DMS 273 treated with DMSO at 0.1 percent for 48 hours (cell line): ENCODE measurements around the gene CDHR1.
"Not testable (repeated sequence)": the region's sequence is repeated elsewhere in the genome, so short reads cannot be mapped to it uniquely, and the experiment has no call there.

Source experiments
- DNase-seq: peaks from one replicate; lab custom pipeline; 2025; lab: John Stamatoyannopoulos, UW

Gene CDHR1

DNA sequence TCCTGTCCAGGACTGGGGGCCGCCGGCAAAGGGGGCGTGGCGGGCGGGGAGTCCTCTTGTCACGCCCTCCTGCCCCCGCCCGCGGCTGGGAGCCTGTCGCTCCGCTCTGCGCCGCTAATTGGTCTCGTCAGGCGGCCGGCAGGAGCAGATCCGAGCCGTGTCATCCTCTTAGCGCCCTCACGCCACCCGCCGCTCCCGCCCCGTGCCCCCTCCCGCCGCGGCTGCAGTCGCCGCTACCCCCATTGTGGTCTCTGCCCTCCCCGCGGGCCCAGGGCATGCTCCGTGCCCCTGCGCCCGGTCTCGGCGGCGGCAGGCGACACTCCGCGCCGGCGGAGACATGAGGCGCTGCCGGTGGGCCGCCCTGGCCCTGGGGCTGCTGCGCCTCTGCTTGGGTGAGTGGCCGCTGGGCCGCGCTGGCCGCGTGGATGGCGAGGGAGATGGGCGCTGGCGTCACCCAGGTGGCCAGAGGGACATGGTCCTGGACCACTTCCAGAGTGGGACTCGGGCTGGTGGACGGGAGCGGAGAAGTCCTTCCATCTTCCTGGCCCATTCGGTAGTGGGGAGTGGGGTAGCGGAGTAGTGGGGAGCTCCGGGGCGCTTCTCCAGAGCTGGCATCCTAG, at the start of gene CDHR1:
Gene CDHR1, plus strand, starts transcription at position 114 of the 620 bp plus-strand sequence. Its CDS starts 224 bp downstream, at position 338.
- DNase-seq: no peak

GRCh38 chr10:84147347-84147746, 47.0 kb upstream of the CDHR1 start:
- no peak for DNase-seq

DNA sequence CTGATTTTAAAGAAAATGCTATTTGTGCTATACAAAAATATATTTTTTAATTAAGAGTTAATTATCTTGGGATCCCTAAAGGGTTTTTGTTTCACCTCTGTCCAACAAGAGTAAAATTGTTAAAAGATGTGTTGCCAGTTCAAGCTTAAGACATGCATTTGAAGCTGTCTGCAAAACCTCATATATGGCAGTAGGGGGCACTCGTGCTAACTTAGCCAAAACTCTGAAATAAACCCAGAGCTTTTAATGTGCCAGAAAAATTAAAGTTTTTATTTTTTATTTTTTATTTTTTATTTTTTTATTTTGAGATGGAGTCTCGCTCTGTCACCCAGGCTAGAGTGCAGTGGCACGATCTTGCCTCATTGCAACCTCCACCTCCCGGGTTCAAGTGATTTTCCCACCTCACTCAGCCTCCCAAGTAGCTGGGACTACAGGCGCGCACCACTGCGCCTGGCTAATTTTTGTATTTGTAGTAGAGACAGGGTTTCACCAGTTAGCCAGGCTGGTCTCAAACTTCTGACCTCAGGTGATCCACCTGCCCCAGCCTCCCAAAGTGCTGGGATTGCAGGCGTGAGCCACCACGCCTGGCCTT, 46.2 kb upstream of the CDHR1 start:
- DNase-seq: peak; percentile 2

DNA sequence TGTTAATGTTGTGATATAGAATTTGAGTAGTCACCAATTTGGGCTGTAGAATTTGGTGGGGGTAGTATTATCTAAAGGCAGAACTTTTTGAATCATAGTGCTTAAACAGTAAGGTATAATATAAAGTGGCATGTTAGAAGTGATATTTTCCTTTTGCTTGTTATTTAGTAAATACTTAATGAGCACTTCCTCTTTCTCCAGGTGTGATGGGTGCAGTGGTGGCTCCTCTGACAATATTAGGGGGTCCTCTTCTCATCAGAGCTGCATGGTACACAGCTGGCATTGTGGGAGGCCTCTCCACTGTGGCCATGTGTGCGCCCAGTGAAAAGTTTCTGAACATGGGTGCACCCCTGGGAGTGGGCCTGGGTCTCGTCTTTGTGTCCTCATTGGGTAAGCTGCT, 44.5 kb upstream of the CDHR1 start:
- no peak for DNase-seq

DNA sequence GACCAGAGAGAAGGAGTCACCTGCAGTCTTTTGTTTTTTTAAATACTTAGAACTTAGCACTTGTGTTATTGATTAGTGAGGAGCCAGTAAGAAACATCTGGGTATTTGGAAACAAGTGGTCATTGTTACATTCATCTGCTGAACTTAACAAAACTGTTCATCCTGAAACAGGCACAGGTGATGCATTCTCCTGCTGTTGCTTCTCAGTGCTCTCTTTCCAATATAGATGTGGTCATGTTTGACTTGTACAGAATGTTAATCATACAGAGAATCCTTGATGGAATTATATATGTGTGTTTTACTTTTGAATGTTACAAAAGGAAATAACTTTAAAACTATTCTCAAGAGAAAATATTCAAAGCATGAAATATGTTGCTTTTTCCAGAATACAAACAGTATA, 41.6 kb upstream of the CDHR1 start:
- DNase-seq: no peak

GRCh38 chr10:84155521-84155920, 38.8 kb upstream of the CDHR1 start:
- no peak for DNase-seq

GRCh38 chr10:84156009-84156408, 38.3 kb upstream of the CDHR1 start:
- DNase-seq: no peak

DNA sequence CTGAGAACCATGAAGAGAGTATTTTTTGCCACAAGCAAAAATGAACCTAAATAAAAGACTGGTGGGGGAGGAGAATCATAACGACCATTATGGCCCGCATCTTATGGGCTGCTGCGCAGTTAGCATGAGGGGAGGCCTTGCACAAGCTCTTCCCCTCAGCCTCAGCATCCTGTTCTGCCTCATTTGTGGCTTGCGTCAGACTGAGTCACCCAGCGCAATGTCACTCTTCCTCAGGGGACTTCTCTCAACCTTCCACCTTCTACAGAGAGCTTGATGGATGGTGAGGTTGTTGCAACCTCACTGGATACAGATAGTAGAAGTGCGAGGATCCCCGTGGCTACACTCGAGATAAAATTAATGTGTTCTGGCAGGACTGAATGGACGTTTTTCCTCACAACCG, 37.6 kb upstream of the CDHR1 start:
- DNase-seq: no peak

GRCh38 chr10:84158061-84158460, 36.3 kb upstream of the CDHR1 start:
- DNase-seq: no peak

DNA sequence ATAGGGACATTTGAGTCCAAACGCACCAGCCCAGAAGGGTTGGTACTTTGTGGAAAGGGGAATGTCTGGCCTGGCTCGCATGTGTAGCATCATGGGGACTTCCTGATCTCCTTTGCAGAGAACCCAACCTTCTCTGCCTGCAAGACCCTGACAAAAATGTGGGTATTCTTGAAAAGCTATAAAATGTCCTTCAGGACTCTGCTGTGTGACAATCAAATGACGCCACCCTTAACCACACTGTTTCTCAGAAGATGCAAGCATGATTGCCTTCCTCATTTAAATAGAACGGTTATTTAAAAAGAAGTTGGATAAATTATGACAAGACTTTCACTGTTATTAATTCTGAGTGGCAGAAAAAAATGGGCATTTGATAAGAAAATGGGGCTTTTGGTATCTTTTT, 35.8 kb upstream of the CDHR1 start:
- DNase-seq: no peak

DNA sequence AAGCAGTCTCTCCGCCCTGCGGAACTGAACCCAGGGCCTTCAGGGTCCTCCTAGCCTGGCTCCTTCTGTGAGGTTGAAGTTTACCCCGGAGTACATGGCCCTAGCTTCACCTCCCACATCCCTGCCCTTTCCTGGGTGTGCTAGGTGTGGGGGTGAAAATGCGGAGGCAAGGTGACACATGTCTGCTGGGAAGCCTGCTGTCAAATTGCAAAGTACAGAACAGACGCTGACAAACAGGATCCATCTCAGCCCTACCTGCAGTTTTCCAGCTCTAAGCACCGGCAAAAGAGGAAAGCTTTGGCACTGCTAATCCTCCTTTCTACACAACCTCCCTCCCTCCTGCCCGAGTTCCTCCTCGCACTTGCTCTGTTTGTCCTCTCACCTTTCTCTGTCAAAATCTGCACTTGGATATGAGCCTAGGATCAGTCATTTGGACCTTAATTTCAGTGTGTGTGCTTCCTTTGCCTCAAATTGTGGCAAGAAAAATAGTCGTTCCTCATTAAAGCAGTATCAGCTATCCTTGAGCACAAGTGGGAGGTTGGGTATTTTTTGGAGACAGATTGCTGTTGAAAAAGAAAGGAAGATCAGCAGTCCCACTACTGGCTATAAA, 35.2 kb upstream of the CDHR1 start:
- DNase-seq: no peak

GRCh38 chr10:84160663-84161362, 33.5 kb upstream of the CDHR1 start:
- DNase-seq: no peak

DNA sequence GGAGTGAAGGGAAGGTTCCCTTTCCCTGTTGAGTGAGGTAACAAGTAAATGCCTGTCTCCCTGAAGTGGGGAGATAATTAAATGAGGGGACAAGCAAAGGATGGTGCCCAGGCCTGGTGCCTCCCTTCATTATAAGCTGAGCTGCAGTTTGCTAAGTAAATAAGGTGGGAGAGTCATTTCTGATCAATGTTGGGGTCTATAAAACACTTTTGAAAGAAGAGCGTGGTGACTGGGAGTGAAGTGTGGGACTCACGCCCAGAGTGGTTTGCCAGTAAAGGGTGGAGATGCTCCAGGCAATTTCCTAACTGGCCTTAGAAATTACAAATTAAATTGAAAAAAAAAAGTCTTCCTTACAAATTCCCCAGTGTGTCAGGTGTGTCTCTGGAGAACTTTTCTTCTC, 30.3 kb upstream of the CDHR1 start:
- no peak for DNase-seq

- DNase-seq: no peak
Observed at GRCh38 chr10:84164442-84164841, 29.9 kb upstream of the CDHR1 start.

DNA sequence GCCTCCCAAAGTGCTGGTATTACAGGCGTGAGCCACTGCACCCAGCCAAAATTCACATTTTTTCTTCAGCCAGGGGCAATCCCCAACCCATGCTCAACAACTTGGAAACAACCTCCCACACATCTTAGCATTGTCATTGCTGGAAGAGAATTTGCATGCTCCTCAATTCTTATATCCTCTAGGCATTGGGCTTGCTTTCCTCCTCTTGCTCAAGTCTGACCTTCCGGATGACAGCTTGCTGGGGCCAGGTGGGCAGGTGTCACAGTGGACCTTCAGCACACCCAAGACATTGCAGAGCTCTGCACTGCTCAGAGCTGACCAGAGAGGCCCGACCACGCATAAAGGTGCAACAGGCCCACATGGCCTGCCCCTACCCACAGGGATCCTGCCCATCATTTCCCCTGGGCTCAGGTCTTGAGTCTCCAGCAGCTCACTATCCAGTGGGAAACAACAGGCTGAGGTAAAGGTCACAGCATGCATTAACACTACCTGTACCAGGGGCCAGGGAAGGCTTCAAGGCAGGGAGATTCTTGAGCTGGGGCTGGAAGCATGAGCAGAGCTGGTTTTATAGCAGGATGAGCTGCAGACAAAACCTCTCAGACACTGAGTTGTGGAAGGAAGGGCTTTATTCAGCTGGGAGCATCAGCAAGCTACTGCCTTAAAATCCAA, 27.6 kb upstream of the CDHR1 start:
- no peak for DNase-seq

GRCh38 chr10:84167289-84167653, 27.1 kb upstream of the CDHR1 start:
- not testable (repeated sequence) for DNase-seq

DNA sequence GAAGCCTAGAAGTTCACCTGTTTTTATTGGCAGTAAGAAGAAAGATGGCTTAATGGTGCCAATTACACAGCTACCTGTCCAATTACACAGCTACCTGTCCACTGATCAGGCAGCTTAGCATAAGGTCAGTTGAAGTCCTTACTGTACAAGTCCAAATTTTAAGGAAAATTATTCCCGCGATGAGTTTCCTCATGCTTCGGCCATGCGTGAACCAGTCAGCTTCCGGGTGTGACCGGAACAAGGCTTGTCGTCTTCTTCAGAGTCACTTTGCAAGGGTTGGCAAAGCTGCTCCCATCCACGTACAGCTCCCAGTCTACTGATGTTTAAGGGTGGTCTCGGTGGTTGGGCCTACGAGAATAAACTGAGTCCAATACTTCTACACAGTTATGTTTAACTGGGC, 26.0 kb upstream of the CDHR1 start:
- not testable (repeated sequence) for DNase-seq

DNA sequence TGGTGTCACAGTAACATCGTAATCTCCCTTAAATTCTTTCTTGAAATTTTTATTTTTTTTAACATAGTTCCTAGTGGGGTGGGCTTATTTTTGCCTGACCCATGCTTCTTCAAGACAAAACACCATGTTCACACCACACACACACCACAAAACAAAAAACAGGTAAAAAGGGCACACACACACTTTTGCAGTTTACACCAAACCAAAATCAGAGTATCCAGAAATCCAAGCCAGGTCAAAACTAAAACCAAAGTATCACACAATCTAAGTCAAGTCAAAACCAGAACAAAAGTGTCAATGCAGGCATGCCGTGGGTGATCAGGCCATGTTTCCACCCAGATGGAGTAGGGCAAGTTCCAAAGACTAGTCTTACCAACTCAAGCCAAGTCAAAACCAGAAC, 23.1 kb upstream of the CDHR1 start:
- not testable (repeated sequence) for DNase-seq

DNA sequence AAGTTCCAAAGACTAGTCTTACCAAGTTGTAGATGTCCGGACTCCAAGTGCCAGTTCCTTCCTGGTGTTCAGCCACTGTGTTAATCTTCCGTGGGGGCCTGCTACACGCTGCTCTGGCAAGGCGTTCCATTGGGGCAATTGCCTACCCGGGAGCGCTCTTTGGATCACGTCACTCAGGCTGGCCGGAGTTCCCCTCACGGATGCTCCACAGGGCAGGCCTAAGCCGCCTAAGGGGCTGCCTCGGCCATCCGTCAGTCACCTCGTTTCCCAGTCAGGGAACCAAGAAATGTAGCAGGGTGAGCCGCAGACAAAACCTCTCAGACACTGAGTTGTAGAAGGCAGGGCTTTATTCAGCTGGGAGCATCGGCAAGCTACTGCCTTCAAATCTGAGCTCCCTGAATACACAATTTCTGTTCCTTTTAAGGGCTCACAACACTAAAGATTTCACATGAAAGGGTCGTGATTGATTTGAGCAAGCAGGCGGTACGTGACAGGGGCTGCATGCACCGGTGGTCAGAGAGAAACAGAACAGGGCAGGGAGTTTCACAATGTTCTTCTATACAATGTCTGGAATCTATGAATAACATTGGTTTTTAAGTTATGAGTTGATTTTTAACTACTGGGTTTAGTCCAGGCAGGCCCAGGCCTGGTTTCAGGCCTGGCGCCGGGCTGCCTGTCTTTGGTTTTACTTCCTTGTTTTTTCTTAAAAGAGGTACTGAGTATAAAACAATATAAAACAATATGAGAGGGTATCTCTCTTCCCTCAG, 22.5 kb upstream of the CDHR1 start:
- DNase-seq: not testable (repeated sequence)

- DNase-seq: no peak
Observed at GRCh38 chr10:84172467-84173356, 21.6 kb upstream of the CDHR1 start.

DNA sequence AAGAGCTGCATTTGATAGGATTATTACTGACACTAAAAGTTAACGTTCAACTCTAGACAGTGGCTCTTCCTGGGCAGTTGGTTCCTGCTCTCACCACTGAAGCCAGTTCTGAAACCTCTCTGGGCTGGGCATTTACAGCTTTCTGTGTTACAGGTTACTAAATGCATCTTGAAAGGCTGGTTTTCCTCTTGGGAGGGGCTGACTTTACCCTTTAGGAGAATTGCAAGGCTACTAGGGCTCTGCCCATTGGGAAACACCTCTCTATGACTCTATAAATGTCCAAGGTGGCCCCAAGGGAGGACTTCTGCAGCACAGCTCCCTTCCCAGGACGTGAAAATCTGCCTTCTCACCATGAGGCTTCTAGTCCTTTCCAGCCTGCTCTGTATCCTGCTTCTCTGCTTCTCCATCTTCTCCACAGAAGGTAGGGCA, 20.8 kb upstream of the CDHR1 start, which contains the start of gene GPR15LG:
Gene GPR15LG, plus strand, starts transcription at position 301 of the 429 bp plus-strand sequence. Its CDS starts 51 bp downstream, at position 352.
- no peak for DNase-seq
